Thyroid gland (tissue), 4 donors: ENCODE results near the gene SIM1. TPM values are rescaled to one million over a fixed set of nuclear protein-coding genes. Genes with fewer than 3 reads are reported as not detected.

ENCODE experiments used
- DNase-seq, 2 donors: peaks; one replicate each; pipeline ENCODE4 v3.0.0-alpha.2; 2019
- H3K27ac ChIP-seq, 3 donors: fragments of 200-600 bp; sonication (generic); 1 replicate in 2 of 3; 2 replicates in 1 of 3; pipeline ENCODE4 v1.5.1; 2016 to 2019; ENCODE audit warnings: mild to moderate bottlenecking in 1 of 3, moderate library complexity in 1 of 3
- H3K27me3 ChIP-seq: fragments of 200-600 bp; sonication (generic); one replicate; pipeline ENCODE4 v1.5.1; 2019
- H3K36me3 ChIP-seq, 2 donors: fragments of 200-600 bp; sonication (generic); one replicate each; pipeline ENCODE4 v1.5.1; 2016 to 2019
- H3K4me1 ChIP-seq, 2 donors: fragments of 200-600 bp; sonication (generic); one replicate each; pipeline ENCODE4 v1.5.1; 2017 to 2019
- H3K4me3 ChIP-seq, 3 donors: fragments of 200-600 bp; sonication (generic); replicated peaks in 1 of 3; 1 replicate in 2 of 3; 2 replicates in 1 of 3; pipeline ENCODE4 v1.5.1; 2016; ENCODE audit warnings: mild to moderate bottlenecking in 1 of 3
- H3K9me3 ChIP-seq: fragments of 200-600 bp; sonication (generic); one replicate; pipeline ENCODE4 v1.5.1; 2017
- CTCF ChIP-seq, 6 experiments: fragments of 200-600 bp in 3 of 6; fragments of 450-650 bp in 3 of 6; sonication (generic) in 3 of 6; IDR thresholded peaks; one replicate each; pipeline ENCODE4 v1.5.1; 2016 to 2019; ENCODE audit warnings: antibody characterized with exemption in 6 of 6, mild to moderate bottlenecking in 2 of 6, inconsistent platforms in 1 of 6, moderate library complexity in 1 of 6
- POLR2A ChIP-seq, 2 donors: fragments of 450-650 bp; IDR thresholded peaks; one replicate each; pipeline ENCODE4 v1.6.1; 2017; ENCODE audit warnings: antibody characterized with exemption in 2 of 2, mild to moderate bottlenecking in 2 of 2, moderate library complexity in 1 of 2
- WGBS, 2 donors: methylation state at CpG; one replicate each; pipeline ENCODE4 v1.1.5; 2017; 5-methylcytosine and 5-hydroxymethylcytosine counted together
- intact Hi-C: fragments of 100-400 bp; cut with DNase I; formaldehyde crosslinking; loops from one replicate; pipeline ENCODE4 v1.15.1; 2023
- total RNA-seq, 4 donors: library from RNA; depleted of rRNA; stranded (reverse); fragments of >200 nt; gene quantifications; one replicate each; pipeline ENCODE4 v1.2.3, GENCODE V29; 2016

Gene SIM1
- total RNA-seq, 4 donors from 2014 or later: not detected

- Histone ChIP-seq H3K9me3 (no peaks in the 10 kb centered on the region), H3K27me3 (peaks cover 18% of the 10 kb centered on the region), H3K36me3 (no peaks in the 10 kb centered on the region), H3K4me3 (no peak overlapping the region), H3K4me1 (no peaks in the 10 kb centered on the region), H3K27ac (no peak overlapping the region)
- no peak for DNase-seq
- 29 to 46% methylated on average over 3 of the region's 3 CpGs for WGBS, 2 donors
- TF ChIP-seq POLR2A (IDR thresholded peaks at IDR 0.05): no peak
- no peak for TF ChIP-seq CTCF (IDR thresholded peaks at IDR 0.05)
- intact Hi-C loops: no loop called here
Measured at GRCh38 chr6:100472674-100473073, 8.0 kb upstream of the SIM1 start.

- Histone ChIP-seq H3K9me3 (no peaks in the 10 kb centered on the region), H3K27ac (no peak overlapping the region), H3K4me3 (no peak overlapping the region), H3K36me3 (no peaks in the 10 kb centered on the region), H3K27me3 (peaks cover 39% of the 10 kb centered on the region), H3K4me1 (peaks cover 0 to 12% of the 10 kb centered on the region in 2 donors)
- intact Hi-C loops: no loop called here
- DNase-seq: no peak
- 77 to 81% methylated on average over 5 of the region's 5 CpGs for WGBS, 2 donors
- TF ChIP-seq CTCF (IDR thresholded peaks at IDR 0.05): no peak
- TF ChIP-seq POLR2A (IDR thresholded peaks at IDR 0.05): no peak
Measured at GRCh38 chr6:100470422-100471120, 5.8 kb upstream of the SIM1 start.

GRCh38 chr6:100469101-100469859 lies 4.6 kb upstream of the SIM1 start:
- 26 to 34% methylated on average over 16 to 27 of the region's 44 CpGs for WGBS, 2 donors
- H3K4me3 ChIP-seq: no peak overlapping the region

GRCh38 chr6:100468016-100468622 lies 3.4 kb upstream of the SIM1 start:
- Histone ChIP-seq H3K9me3 (no peaks in the 10 kb centered on the region), H3K4me3 (no peak overlapping the region), H3K27me3 (peaks cover 64% of the 10 kb centered on the region), H3K27ac (no peak overlapping the region), H3K4me1 (peaks cover 3 to 24% of the 10 kb centered on the region in 2 donors), H3K36me3 (no peaks in the 10 kb centered on the region)
- WGBS, 2 donors: 30 to 32% methylated on average over 6 of the region's 6 CpGs
- intact Hi-C loops: no loop called here
- no peak for DNase-seq
- TF ChIP-seq POLR2A (IDR thresholded peaks at IDR 0.05): no peak
- TF ChIP-seq CTCF (IDR thresholded peaks at IDR 0.05): no peak

More at GRCh38 chr6:100469101-100469859, 4.6 kb upstream of the SIM1 start:
- intact Hi-C loops: no loop called here
- Histone ChIP-seq H3K9me3 (no peaks in the 10 kb centered on the region), H3K36me3 (no peaks in the 10 kb centered on the region), H3K4me1 (peaks cover under 1 to 22% of the 10 kb centered on the region in 2 donors), H3K27ac (no peak overlapping the region), H3K27me3 (peaks cover 52% of the 10 kb centered on the region)
- no peak for DNase-seq
- TF ChIP-seq POLR2A (IDR thresholded peaks at IDR 0.05) (no peak), CTCF (IDR thresholded peaks at IDR 0.05) (no peak)
